HEK293 (cell line): ENCODE results near the gene AFF1.

Source experiments
- CTCF ChIA-PET: fragments of 350-600 bp; formaldehyde crosslinking; extraction: SDS; loops from one replicate; lab custom pipeline; 2021; ENCODE audit warnings: antibody characterized with exemption; lab: Yijun Ruan, JAX
- POLR2A ChIA-PET: fragments of 300-600 bp; formaldehyde crosslinking; extraction: SDS; loops from one replicate; lab custom pipeline; 2020; ENCODE audit warnings: antibody characterized with exemption, inconsistent platforms; lab: Yijun Ruan, JAX
- H3K27ac ChIP-seq: fragments of 200-500 bp; sonication (Bioruptor generic); 2 replicates; pipeline ENCODE4 v1.5.1; 2014; ENCODE audit warnings: low read depth, low read length, control low read depth, inconsistent platforms; ENCODE audit errors: extremely low read depth
- H3K36me3 ChIP-seq, 2 experiments: fragments of 200-500 bp in 1 of 2; sonication (Bioruptor generic) in 1 of 2; 1 replicate in 1 of 2; 2 replicates in 1 of 2; pipeline ENCODE4 v1.5.1; 2014 to 2017; ENCODE audit warnings: inconsistent platforms in 2 of 2, low read length in 2 of 2; ENCODE audit not compliant: control insufficient read depth in 2 of 2, insufficient read depth in 1 of 2
- H3K4me1 ChIP-seq: fragments of 200-500 bp; sonication (Bioruptor generic); 2 replicates; pipeline ENCODE4 v1.5.1; 2014; ENCODE audit warnings: mild to moderate bottlenecking, low read length, inconsistent platforms; ENCODE audit not compliant: control insufficient read depth, insufficient read depth
- H3K4me3 ChIP-seq: 2 replicates; pipeline ENCODE4 v1.5.1; 2011; ENCODE audit warnings: low read depth, mild to moderate bottlenecking, control low read depth, low read length, moderate library complexity
- H3K9me3 ChIP-seq: fragments of 200-500 bp; sonication (Bioruptor generic); 2 replicates; pipeline ENCODE4 v1.5.1; 2014; ENCODE audit warnings: low read depth, low read length, inconsistent platforms; ENCODE audit not compliant: control insufficient read depth, insufficient read depth
- HOXA7 ChIP-seq: sonication (generic); formaldehyde crosslinking; IDR thresholded peaks from 2 replicates; pipeline ENCODE4 v1.8.1; 2022; ENCODE audit warnings: missing genetic modification reagents, borderline replicate concordance
- KLF9 ChIP-seq: fragments of 450-650 bp; formaldehyde crosslinking; IDR thresholded peaks from 2 replicates; pipeline ENCODE4 v1.5.1; 2016; ENCODE audit warnings: missing biosample characterization, missing genetic modification characterization, low read depth
- MZF1 ChIP-seq: fragments of 450-650 bp; formaldehyde crosslinking; IDR thresholded peaks from 2 replicates; pipeline ENCODE4 v1.5.1; 2017; ENCODE audit warnings: missing biosample characterization, missing genetic modification characterization, borderline replicate concordance
- PRDM1 ChIP-seq: fragments of 450-650 bp; formaldehyde crosslinking; IDR thresholded peaks from 2 replicates; pipeline ENCODE4; 2016; ENCODE audit warnings: missing biosample characterization, missing genetic modification characterization
- TRIM28 ChIP-seq: IDR thresholded peaks from 2 replicates; pipeline ENCODE4 v1.6.1; 2011; ENCODE audit warnings: low read length, control low read depth, borderline replicate concordance
- ZBTB8A ChIP-seq: fragments of 450-650 bp; formaldehyde crosslinking; IDR thresholded peaks from 2 replicates; pipeline ENCODE4 v1.5.1; 2016; ENCODE audit warnings: missing biosample characterization, missing genetic modification characterization
- ZNF138 ChIP-seq: fragments of 450-650 bp; formaldehyde crosslinking; IDR thresholded peaks from 2 replicates; pipeline ENCODE4 v1.5.1; 2016; ENCODE audit warnings: missing biosample characterization, missing genetic modification characterization, borderline replicate concordance
- ZNF214 ChIP-seq: fragments of 450-650 bp; formaldehyde crosslinking; IDR thresholded peaks from 2 replicates; pipeline ENCODE4 v1.5.1; 2017; ENCODE audit warnings: missing biosample characterization, mild to moderate bottlenecking, missing genetic modification characterization, borderline replicate concordance
- ZNF274 ChIP-seq, 2 experiments: fragments of 200-500 bp in 1 of 2; fragments of 450-650 bp in 1 of 2; sonication (Bioruptor generic) in 1 of 2; formaldehyde crosslinking in 1 of 2; IDR thresholded peaks; 2 replicates each; pipeline versions ENCODE4 v1.5.1 to v1.6.1; 2014 to 2016; ENCODE audit warnings: borderline replicate concordance in 1 of 2, inconsistent platforms in 1 of 2, low read length in 1 of 2, missing biosample characterization in 1 of 2, missing genetic modification characterization in 1 of 2
- ZNF292 ChIP-seq: fragments of 450-650 bp; formaldehyde crosslinking; IDR thresholded peaks from 2 replicates; pipeline ENCODE4 v1.5.1; 2016; ENCODE audit warnings: low read depth, missing biosample characterization, missing genetic modification characterization, borderline replicate concordance
- ZNF324 ChIP-seq: fragments of 450-650 bp; formaldehyde crosslinking; IDR thresholded peaks from 2 replicates; pipeline ENCODE4 v1.5.1; 2016; ENCODE audit warnings: missing biosample characterization, missing genetic modification characterization
- ZNF394 ChIP-seq: fragments of 450-650 bp; formaldehyde crosslinking; IDR thresholded peaks from 2 replicates; pipeline ENCODE4 v1.5.1; 2016; ENCODE audit warnings: missing biosample characterization, missing genetic modification characterization, mild to moderate bottlenecking, moderate library complexity, borderline replicate concordance
- ZNF433 ChIP-seq: fragments of 450-650 bp; formaldehyde crosslinking; IDR thresholded peaks from 2 replicates; pipeline ENCODE4 v1.5.1; 2016; ENCODE audit warnings: missing biosample characterization, missing genetic modification characterization, low read depth
- ZNF555 ChIP-seq: fragments of 450-650 bp; formaldehyde crosslinking; conservative IDR thresholded peaks from 2 replicates; pipeline ENCODE4 v1.5.1; 2017; ENCODE audit warnings: missing biosample characterization, mild to moderate bottlenecking, missing genetic modification characterization, inconsistent platforms
- ZNF585B ChIP-seq: fragments of 450-650 bp; formaldehyde crosslinking; IDR thresholded peaks from 2 replicates; pipeline ENCODE4 v1.5.1; 2016; ENCODE audit warnings: missing biosample characterization, missing genetic modification characterization
- ZNF624 ChIP-seq: fragments of 450-650 bp; formaldehyde crosslinking; IDR thresholded peaks from 2 replicates; pipeline ENCODE4 v1.5.1; 2017; ENCODE audit warnings: missing biosample characterization, missing genetic modification characterization
- ZNF677 ChIP-seq: fragments of 450-650 bp; IDR thresholded peaks from 2 replicates; pipeline ENCODE4 v1.5.0; 2018; ENCODE audit warnings: missing biosample characterization, mild to moderate bottlenecking, missing genetic modification characterization, moderate library complexity
- ZNF707 ChIP-seq: fragments of 450-650 bp; formaldehyde crosslinking; IDR thresholded peaks from 2 replicates; pipeline ENCODE4 v1.5.1; 2016; ENCODE audit warnings: missing biosample characterization, missing genetic modification characterization
- ZNF843 ChIP-seq: fragments of 450-650 bp; formaldehyde crosslinking; IDR thresholded peaks from 2 replicates; pipeline ENCODE4 v1.5.1; 2016; ENCODE audit warnings: missing biosample characterization, missing genetic modification characterization
- TF ChIP-seq, protein P1 (sequence below): fragments of 450-650 bp; formaldehyde crosslinking; IDR thresholded peaks from 2 replicates; pipeline ENCODE4 v1.5.1; 2016; ENCODE audit warnings: missing biosample characterization, missing genetic modification characterization, borderline replicate concordance
- TF ChIP-seq, protein P2 (sequence below): fragments of 450-650 bp; formaldehyde crosslinking; IDR thresholded peaks from 2 replicates; pipeline ENCODE4 v1.5.1; 2017; ENCODE audit warnings: missing biosample characterization, missing genetic modification characterization
- TF ChIP-seq, protein P3 (sequence below): fragments of 450-650 bp; IDR thresholded peaks from 2 replicates; pipeline ENCODE4 v1.5.1; 2018; ENCODE audit warnings: missing biosample characterization, mild to moderate bottlenecking, missing genetic modification characterization

AFF1 gene

DNA sequence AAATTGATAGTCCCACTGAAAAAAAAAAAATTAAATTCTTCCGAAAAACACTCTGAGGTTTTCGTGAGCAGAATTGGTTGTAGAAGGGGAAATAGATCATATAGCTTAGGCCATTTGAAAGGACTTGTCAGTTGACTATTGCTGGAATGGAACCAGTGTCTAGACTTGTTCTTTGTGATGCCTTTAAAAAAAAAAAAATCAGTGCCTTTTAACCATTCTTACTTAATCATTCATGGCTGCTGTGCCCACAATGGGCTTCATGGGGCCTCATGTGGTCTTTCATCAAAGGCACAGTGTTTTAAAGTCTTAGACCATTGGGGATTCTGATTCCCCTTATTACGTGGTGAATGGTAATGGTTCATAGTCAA, 139.3 kb downstream of the AFF1 start (continued):
- TF ChIP-seq, protein P1, sequence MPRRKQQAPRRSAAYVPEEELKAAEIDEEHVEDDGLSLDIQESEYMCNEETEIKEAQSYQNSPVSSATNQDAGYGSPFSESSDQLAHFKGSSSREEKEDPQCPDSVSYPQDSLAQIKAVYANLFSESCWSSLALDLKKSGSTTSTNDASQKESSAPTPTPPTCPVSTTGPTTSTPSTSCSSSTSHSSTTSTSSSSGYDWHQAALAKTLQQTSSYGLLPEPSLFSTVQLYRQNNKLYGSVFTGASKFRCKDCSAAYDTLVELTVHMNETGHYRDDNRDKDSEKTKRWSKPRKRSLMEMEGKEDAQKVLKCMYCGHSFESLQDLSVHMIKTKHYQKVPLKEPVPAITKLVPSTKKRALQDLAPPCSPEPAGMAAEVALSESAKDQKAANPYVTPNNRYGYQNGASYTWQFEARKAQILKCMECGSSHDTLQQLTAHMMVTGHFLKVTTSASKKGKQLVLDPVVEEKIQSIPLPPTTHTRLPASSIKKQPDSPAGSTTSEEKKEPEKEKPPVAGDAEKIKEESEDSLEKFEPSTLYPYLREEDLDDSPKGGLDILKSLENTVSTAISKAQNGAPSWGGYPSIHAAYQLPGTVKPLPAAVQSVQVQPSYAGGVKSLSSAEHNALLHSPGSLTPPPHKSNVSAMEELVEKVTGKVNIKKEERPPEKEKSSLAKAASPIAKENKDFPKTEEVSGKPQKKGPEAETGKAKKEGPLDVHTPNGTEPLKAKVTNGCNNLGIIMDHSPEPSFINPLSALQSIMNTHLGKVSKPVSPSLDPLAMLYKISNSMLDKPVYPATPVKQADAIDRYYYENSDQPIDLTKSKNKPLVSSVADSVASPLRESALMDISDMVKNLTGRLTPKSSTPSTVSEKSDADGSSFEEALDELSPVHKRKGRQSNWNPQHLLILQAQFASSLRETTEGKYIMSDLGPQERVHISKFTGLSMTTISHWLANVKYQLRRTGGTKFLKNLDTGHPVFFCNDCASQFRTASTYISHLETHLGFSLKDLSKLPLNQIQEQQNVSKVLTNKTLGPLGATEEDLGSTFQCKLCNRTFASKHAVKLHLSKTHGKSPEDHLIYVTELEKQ (tag by site-specific recombination), result no peak
- TF ChIP-seq ZNF843 (tag by site-specific recombination) (no peak), ZNF433 (tag by site-specific recombination) (no peak), MZF1 (tag by site-specific recombination) (peak; percentile 39; the same call in 1 of the 2 replicates)

DNA sequence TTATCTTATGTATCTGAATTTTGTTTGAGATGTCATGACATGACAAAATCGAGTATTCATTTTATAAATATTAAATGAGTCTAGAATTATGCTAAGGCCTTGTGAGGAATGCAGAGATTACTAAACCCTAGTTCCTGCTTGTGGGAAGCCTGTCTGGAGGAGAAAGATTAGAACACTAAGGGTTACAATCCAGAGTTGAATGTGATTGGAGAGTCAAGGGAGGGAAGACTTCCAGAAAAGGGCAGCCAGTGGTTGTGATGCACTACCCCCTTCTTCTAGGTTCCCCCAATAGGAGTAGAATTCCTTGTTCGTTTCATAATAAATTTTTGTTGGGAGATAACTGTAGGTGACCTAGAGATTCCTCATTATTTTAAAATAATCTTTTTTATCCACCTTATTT, 141.1 kb downstream of the AFF1 start:
- no peak for TF ChIP-seq ZNF555 (tag by site-specific recombination)
- no peak for TF ChIP-seq ZBTB8A (tag by site-specific recombination)
- no peak for TF ChIP-seq ZNF394
- TF ChIP-seq ZNF677 (tag by site-specific recombination), result no peak
- no peak for TF ChIP-seq ZNF585B (tag by site-specific recombination)
- TF ChIP-seq TRIM28, result no peak
- TF ChIP-seq ZNF138 (tag by site-specific recombination), result no peak
- TF ChIP-seq, protein P2, sequence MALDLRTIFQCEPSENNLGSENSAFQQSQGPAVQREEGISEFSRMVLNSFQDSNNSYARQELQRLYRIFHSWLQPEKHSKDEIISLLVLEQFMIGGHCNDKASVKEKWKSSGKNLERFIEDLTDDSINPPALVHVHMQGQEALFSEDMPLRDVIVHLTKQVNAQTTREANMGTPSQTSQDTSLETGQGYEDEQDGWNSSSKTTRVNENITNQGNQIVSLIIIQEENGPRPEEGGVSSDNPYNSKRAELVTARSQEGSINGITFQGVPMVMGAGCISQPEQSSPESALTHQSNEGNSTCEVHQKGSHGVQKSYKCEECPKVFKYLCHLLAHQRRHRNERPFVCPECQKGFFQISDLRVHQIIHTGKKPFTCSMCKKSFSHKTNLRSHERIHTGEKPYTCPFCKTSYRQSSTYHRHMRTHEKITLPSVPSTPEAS (tag by site-specific recombination), result no peak
- no peak for TF ChIP-seq ZNF624 (tag by site-specific recombination)
- TF ChIP-seq ZNF324 (tag by site-specific recombination), result no peak
- TF ChIP-seq, protein P3, sequence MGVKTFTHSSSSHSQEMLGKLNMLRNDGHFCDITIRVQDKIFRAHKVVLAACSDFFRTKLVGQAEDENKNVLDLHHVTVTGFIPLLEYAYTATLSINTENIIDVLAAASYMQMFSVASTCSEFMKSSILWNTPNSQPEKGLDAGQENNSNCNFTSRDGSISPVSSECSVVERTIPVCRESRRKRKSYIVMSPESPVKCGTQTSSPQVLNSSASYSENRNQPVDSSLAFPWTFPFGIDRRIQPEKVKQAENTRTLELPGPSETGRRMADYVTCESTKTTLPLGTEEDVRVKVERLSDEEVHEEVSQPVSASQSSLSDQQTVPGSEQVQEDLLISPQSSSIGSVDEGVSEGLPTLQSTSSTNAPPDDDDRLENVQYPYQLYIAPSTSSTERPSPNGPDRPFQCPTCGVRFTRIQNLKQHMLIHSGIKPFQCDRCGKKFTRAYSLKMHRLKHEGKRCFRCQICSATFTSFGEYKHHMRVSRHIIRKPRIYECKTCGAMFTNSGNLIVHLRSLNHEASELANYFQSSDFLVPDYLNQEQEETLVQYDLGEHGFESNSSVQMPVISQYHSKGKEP, result no peak
- no peak for TF ChIP-seq HOXA7 (CRISPR knock-in tag)
- H3K4me3 ChIP-seq, result no peak overlapping the region
- peaks cover 12% of the 10 kb centered on the region; the same call in 1 of the 2 replicates for H3K4me1 ChIP-seq
- CTCF ChIA-PET, result interaction anchor here (0.6 to 0.9 kb wide), 5 partner anchors 17 to 153 kb away, joined by 3 to 4 read pairs (median 3); no protein-coding TSS in a partner anchor
- POLR2A ChIA-PET, result no interaction called here
- H3K27ac ChIP-seq, result no peak overlapping the region
- no peaks in the 10 kb centered on the region for H3K36me3 ChIP-seq
- H3K9me3 ChIP-seq, result no peaks in the 10 kb centered on the region

DNA sequence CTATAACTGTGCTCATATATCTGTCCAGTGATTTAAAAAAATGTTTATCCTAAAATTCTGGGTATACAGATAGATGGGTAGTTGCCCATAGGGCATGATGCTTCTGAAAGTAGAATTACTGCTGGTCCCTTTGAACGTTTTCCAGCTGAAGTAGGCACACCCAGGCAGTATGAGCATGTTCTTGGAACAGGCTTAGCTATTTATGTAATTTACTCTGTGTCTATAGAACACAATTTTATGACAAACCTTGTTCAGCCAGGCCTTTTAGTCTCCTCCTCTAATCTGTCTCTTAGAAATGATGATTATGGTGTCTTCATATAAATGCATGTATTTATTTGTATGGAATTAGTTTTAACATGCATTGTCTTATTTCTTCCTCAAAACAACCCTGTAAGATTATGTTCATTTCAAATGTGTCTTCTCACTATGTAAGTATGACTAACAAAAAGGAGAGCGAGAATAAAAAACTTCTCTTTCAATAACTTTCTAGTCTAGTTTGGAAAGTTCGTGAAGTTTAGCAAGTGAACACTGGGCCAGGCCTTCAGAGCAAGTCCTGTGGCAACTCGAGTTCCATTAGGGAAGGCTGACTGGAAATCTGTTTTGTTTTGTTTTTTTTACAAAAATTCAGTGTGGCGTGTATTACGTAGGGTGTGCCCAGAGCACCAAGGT, 142.0 kb downstream of the AFF1 start:
- TF ChIP-seq KLF9 (tag by site-specific recombination) (no peak), ZNF274 (IDR thresholded peaks at IDR 0.05; ENCODE audit: low read length) (no peak), ZNF274 (tag by site-specific recombination; IDR thresholded peaks at IDR 0.05; ENCODE audit: borderline replicate concordance) (no peak), ZNF707 (tag by site-specific recombination) (no peak), PRDM1 (tag by site-specific recombination) (0 out of 2 replicates have a peak, but pooled peaks have one; percentile 30), ZNF292 (tag by site-specific recombination) (no peak), ZNF214 (no peak)
- Histone ChIP-seq H3K4me3 (no peak overlapping the region), H3K4me1 (peaks cover 8% of the 10 kb centered on the region; the same call in 1 of the 2 replicates), H3K27ac (no peak overlapping the region), H3K9me3 (no peaks in the 10 kb centered on the region), H3K36me3 (no peaks in the 10 kb centered on the region)
- ChIA-PET CTCF (interaction anchor here (0.7 to 0.9 kb wide), 2 partner anchors 16 to 117 kb away, joined by 3 to 4 read pairs; no protein-coding TSS in a partner anchor), POLR2A (no interaction called here)
